Neural progenitor cell (in vitro differentiated cells): ENCODE results near the gene TMEM254.

ENCODE experiments used
- EZH2phosphoT487 ChIP-seq: fragments of 200-600 bp; sonication (generic); IDR thresholded peaks from 2 replicates; pipeline ENCODE4 v1.6.1; 2017; ENCODE audit warnings: antibody characterized with exemption
- TF ChIP-seq, protein P1 (sequence below): fragments of 200-600 bp; sonication (generic); IDR thresholded peaks from 2 replicates; pipeline ENCODE4 v1.5.1; 2017; ENCODE audit warnings: antibody characterized with exemption, mild to moderate bottlenecking

DNA sequence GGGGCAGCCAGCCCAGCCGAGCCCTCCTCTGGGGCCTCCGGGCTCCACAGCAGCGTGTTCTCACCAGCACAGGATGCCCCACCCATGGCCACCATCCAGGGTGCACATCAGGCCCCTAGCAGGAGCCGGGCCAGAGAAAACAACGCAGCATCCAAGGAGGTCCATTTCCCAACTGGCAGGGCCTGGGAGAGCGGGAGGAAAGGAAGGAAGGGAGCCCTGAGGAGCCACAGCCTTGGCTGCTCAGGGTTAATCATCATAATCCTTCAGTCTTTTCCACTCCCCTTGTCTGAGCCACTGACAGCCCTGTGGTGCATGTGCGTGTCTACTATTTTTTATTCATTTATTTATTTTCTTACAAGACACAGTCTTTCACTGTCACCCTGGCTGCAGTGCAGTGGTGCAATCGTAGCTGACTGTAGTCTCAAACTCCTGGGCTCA lies 57.7 kb downstream of the TMEM254 start:
- TF ChIP-seq, protein P1, sequence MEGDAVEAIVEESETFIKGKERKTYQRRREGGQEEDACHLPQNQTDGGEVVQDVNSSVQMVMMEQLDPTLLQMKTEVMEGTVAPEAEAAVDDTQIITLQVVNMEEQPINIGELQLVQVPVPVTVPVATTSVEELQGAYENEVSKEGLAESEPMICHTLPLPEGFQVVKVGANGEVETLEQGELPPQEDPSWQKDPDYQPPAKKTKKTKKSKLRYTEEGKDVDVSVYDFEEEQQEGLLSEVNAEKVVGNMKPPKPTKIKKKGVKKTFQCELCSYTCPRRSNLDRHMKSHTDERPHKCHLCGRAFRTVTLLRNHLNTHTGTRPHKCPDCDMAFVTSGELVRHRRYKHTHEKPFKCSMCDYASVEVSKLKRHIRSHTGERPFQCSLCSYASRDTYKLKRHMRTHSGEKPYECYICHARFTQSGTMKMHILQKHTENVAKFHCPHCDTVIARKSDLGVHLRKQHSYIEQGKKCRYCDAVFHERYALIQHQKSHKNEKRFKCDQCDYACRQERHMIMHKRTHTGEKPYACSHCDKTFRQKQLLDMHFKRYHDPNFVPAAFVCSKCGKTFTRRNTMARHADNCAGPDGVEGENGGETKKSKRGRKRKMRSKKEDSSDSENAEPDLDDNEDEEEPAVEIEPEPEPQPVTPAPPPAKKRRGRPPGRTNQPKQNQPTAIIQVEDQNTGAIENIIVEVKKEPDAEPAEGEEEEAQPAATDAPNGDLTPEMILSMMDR: no peak
- no peak for TF ChIP-seq EZH2phosphoT487
